ENCODE results near the gene KLHL25.

The KLHL25 gene

GRCh38 chr15:85773249-85773648 lies 21.5 kb downstream of the KLHL25 start:
- POLR2A ChIA-PET, result no interaction called here
- no peak for TF ChIP-seq CTCF (IDR thresholded peaks at IDR 0.05; ENCODE audit: insufficient read depth, low read length, missing control alignments)
- CTCF ChIA-PET, result no interaction called here
- H3K4me3 ChIP-seq (ENCODE audit: low read depth, low read length), result no peak overlapping the region
- no peak for DNase-seq (ENCODE audit: low read depth, low spot score)

- no peak for TF ChIP-seq CTCF (IDR thresholded peaks at IDR 0.05; ENCODE audit: insufficient read depth, low read length, missing control alignments)
- ChIA-PET POLR2A (no interaction called here), CTCF (no interaction called here)
- no peak overlapping the region for H3K4me3 ChIP-seq (ENCODE audit: low read depth, low read length)
- no peak for DNase-seq (ENCODE audit: low read depth, low spot score)
Measured at GRCh38 chr15:85772668-85773067, 22.1 kb downstream of the KLHL25 start.

- no peak for DNase-seq (ENCODE audit: low read depth, low spot score)
- ChIA-PET CTCF (no interaction called here), POLR2A (no interaction called here)
- TF ChIP-seq CTCF (IDR thresholded peaks at IDR 0.05; ENCODE audit: insufficient read depth, low read length, missing control alignments), result no peak
- no peak overlapping the region for H3K4me3 ChIP-seq (ENCODE audit: low read depth, low read length)
Measured at GRCh38 chr15:85771781-85772445, 22.8 kb downstream of the KLHL25 start.

GRCh38 chr15:85771271-85771670 lies 23.5 kb downstream of the KLHL25 start:
- ChIA-PET CTCF (no interaction called here), POLR2A (no interaction called here)
- DNase-seq (ENCODE audit: low read depth, low spot score), result no peak
- H3K4me3 ChIP-seq (ENCODE audit: low read depth, low read length), result no peak overlapping the region
- TF ChIP-seq CTCF (IDR thresholded peaks at IDR 0.05; ENCODE audit: insufficient read depth, low read length, missing control alignments), result no peak

- ChIA-PET CTCF (interaction anchor here (1.2 kb wide), 2 partner anchors 8 to 61 kb away, joined by 5 read pairs; no protein-coding TSS in a partner anchor), POLR2A (no interaction called here)
- DNase-seq (ENCODE audit: low read depth, low spot score), result no peak
- no peak overlapping the region for H3K4me3 ChIP-seq (ENCODE audit: low read depth, low read length)
- no peak for TF ChIP-seq CTCF (IDR thresholded peaks at IDR 0.05; ENCODE audit: insufficient read depth, low read length, missing control alignments)
Measured at GRCh38 chr15:85770096-85771041, 24.4 kb downstream of the KLHL25 start.

- ChIA-PET POLR2A (no interaction called here), CTCF (interaction anchor here (1.2 kb wide), 3 partner anchors 9 to 72 kb away, joined by 3 to 5 read pairs (median 5); no protein-coding TSS in a partner anchor)
- H3K4me3 ChIP-seq (ENCODE audit: low read depth, low read length), result no peak overlapping the region
- no peak for TF ChIP-seq CTCF (IDR thresholded peaks at IDR 0.05; ENCODE audit: insufficient read depth, low read length, missing control alignments)
- DNase-seq (ENCODE audit: low read depth, low spot score), result no peak
Measured at GRCh38 chr15:85769182-85769900, 25.4 kb downstream of the KLHL25 start.

All from AG04449 (cell line).